GM12878 (cell line): ENCODE results near the gene CAMK2D. TPM values are rescaled to one million over a fixed set of nuclear protein-coding genes. Genes with fewer than 3 reads are reported as not detected.

Experiments
- ATF7 ChIP-seq: fragments of 450-650 bp; IDR thresholded peaks from 2 replicates; pipeline ENCODE4 v1.6.1; 2016; ENCODE audit warnings: low read depth, mild to moderate bottlenecking
- BCL11A ChIP-seq: IDR thresholded peaks from 2 replicates; pipeline ENCODE4 v1.6.1; 2011; ENCODE audit warnings: low read depth, low read length
- CEBPB ChIP-seq, 2 experiments: fragments of 150-350 bp in 1 of 2; IDR thresholded peaks; 2 replicates each; pipeline ENCODE4 v1.6.1; 2012 to 2014; ENCODE audit warnings: low read depth in 2 of 2, low read length in 2 of 2, borderline replicate concordance in 1 of 2, inconsistent platforms in 1 of 2
- DPF2 ChIP-seq: fragments of 450-650 bp; IDR thresholded peaks from 2 replicates; pipeline ENCODE4 v1.6.1; 2017; ENCODE audit warnings: mild to moderate bottlenecking
- GATAD2B ChIP-seq: fragments of 450-650 bp; conservative IDR thresholded peaks from 2 replicates; pipeline ENCODE4 v1.6.1; 2017; ENCODE audit warnings: low read depth, mild to moderate bottlenecking, moderate library complexity
- HDAC2 ChIP-seq: fragments of 200-600 bp; sonication (generic); IDR thresholded peaks from 2 replicates; pipeline ENCODE4 v1.6.1; 2017
- IKZF1 ChIP-seq: fragments of 450-650 bp; conservative IDR thresholded peaks from 2 replicates; pipeline ENCODE4 v1.6.1; 2017; ENCODE audit warnings: antibody characterized with exemption, mild to moderate bottlenecking
- JUNB ChIP-seq: IDR thresholded peaks from 2 replicates; pipeline ENCODE4 v1.6.1; 2016; ENCODE audit warnings: antibody characterized with exemption, mild to moderate bottlenecking
- KAT2A ChIP-seq: conservative IDR thresholded peaks from 2 replicates; pipeline ENCODE4 v1.6.1; 2011; ENCODE audit warnings: low read depth, low read length; ENCODE audit not compliant: control insufficient read depth
- KLF5 ChIP-seq: fragments of 450-650 bp; IDR thresholded peaks from 2 replicates; pipeline ENCODE4 v1.6.1; 2014; ENCODE audit warnings: mild to moderate bottlenecking; ENCODE audit not compliant: partially characterized antibody
- MEF2A ChIP-seq: IDR thresholded peaks from 2 replicates; pipeline ENCODE4 v1.6.1; 2011; ENCODE audit warnings: low read depth, mild to moderate bottlenecking, low read length, moderate library complexity; ENCODE audit not compliant: insufficient read depth
- MEF2B ChIP-seq: fragments of 450-650 bp; IDR thresholded peaks from 2 replicates; pipeline ENCODE4 v1.6.1; 2018; ENCODE audit warnings: mild to moderate bottlenecking, moderate library complexity; ENCODE audit not compliant: partially characterized antibody, poor library complexity, severe bottlenecking
- MYB ChIP-seq: fragments of 150-350 bp; IDR thresholded peaks from 2 replicates; pipeline ENCODE4 v1.6.1; 2014; ENCODE audit warnings: mild to moderate bottlenecking, low read depth, low read length, borderline replicate concordance
- NR2C1 ChIP-seq: fragments of 450-650 bp; IDR thresholded peaks from 2 replicates; pipeline ENCODE4 v1.6.1; 2017; ENCODE audit warnings: antibody characterized with exemption, mild to moderate bottlenecking, moderate library complexity
- NR2F1 ChIP-seq: fragments of 450-650 bp; conservative IDR thresholded peaks from 2 replicates; pipeline ENCODE4 v1.6.1; 2017; ENCODE audit warnings: mild to moderate bottlenecking
- PAX5 ChIP-seq: IDR thresholded peaks from 2 replicates; pipeline ENCODE4 v1.6.1; 2011; ENCODE audit warnings: low read depth, low read length, borderline replicate concordance
- PBX3 ChIP-seq: IDR thresholded peaks from 2 replicates; pipeline ENCODE4 v1.6.1; 2011; ENCODE audit warnings: mild to moderate bottlenecking, low read depth, low read length, moderate library complexity; ENCODE audit not compliant: insufficient replicate concordance
- RAD21 ChIP-seq: IDR thresholded peaks from 2 replicates; pipeline ENCODE4 v1.6.1; 2011; ENCODE audit warnings: mild to moderate bottlenecking, low read depth, low read length, moderate library complexity; ENCODE audit not compliant: insufficient read depth
- RELA ChIP-seq: fragments of 450-650 bp; IDR thresholded peaks from 2 replicates; pipeline ENCODE4 v1.8.0; 2014; ENCODE audit warnings: borderline replicate concordance; ENCODE audit not compliant: partially characterized antibody
- RFX5 ChIP-seq: IDR thresholded peaks from 2 replicates; pipeline ENCODE4 v1.6.1; 2011; ENCODE audit warnings: low read depth, low read length, improper control_type of control experiment
- SMAD1 ChIP-seq: fragments of 450-650 bp; IDR thresholded peaks from 2 replicates; pipeline ENCODE4 v1.6.1; 2018; ENCODE audit warnings: mild to moderate bottlenecking, low read depth; ENCODE audit not compliant: partially characterized antibody
- SMAD5 ChIP-seq: IDR thresholded peaks from 2 replicates; pipeline ENCODE4 v1.6.1; 2016; ENCODE audit warnings: antibody characterized with exemption, low read depth
- SPI1 ChIP-seq: IDR thresholded peaks from 2 replicates; pipeline ENCODE4 v1.6.1; 2011; ENCODE audit warnings: low read depth, mild to moderate bottlenecking, low read length, moderate library complexity, borderline replicate concordance; ENCODE audit not compliant: insufficient read depth
- SREBF1 ChIP-seq: IDR thresholded peaks from 2 replicates; pipeline ENCODE4 v1.6.1; 2012; ENCODE audit warnings: mild to moderate bottlenecking, low read length
- polyA plus RNA-seq, 11 experiments: library from polyadenylated mRNA; depleted of rRNA in 4 of 11; unstranded in 6 of 11; stranded (reverse) in 5 of 11; fragments of >200 nt; fragmentation: Nextera tagmentation in 4 of 11; fragmentation: Illumina TruSeq in 1 of 11; extraction: Ambion mirVana in 4 of 11; extraction: Trizol in 1 of 11; gene quantifications; 1 replicate in 1 of 11; 2 replicates in 10 of 11; pipeline versions ENCODE4 v1.2.1 to v1.2.3, GENCODE V29; 2011 to 2016; ENCODE audit warnings: inconsistent platforms in 2 of 11, missing spikeins in 2 of 11, low read depth in 1 of 11
- total RNA-seq, 4 experiments: library from RNA; depleted of rRNA in 3 of 4; stranded (reverse); fragments of >200 nt in 3 of 4; fragmentation: Illumina TruSeq in 1 of 4; extraction: Trizol in 1 of 4; gene quantifications; 2 replicates each; pipeline versions ENCODE4 v1.2.1 to v1.2.3, GENCODE V29; 2013 to 2021
- TF ChIP-seq, protein P1 (sequence below): fragments of 450-650 bp; conservative IDR thresholded peaks from 2 replicates; pipeline ENCODE4 v1.6.1; 2017; ENCODE audit warnings: mild to moderate bottlenecking, moderate library complexity
- TF ChIP-seq, protein P2 (sequence below): IDR thresholded peaks from 2 replicates; pipeline ENCODE4 v1.6.1; 2012; ENCODE audit warnings: low read length, inconsistent platforms

The CAMK2D gene
- total and polyA plus RNA-seq, 10 of the 15 experiments (the other 5 are each of a cell fraction or from before 2014, with no cell fraction given) = 6.9 to 88.5 (median 12.9) TPM

- TF ChIP-seq SPI1 (peak; percentile 92), IKZF1 (peak; percentile 55), ATF7 (peak; percentile 37; the same call in 1 of the 2 replicates), KAT2A (no peak), MYB (no peak), RELA (no peak), NR2C1 (peak; percentile 69), NR2F1 (peak; percentile 84), SMAD5 (no peak), PAX5 (no peak), SREBF1 (no peak), BCL11A (peak; percentile 58; the same call in 1 of the 2 replicates), RFX5 (no peak), RAD21 (no peak), KLF5 (no peak), MEF2B (no peak), DPF2 (peak; percentile 73), MEF2A (0 out of 2 replicates have a peak, but pooled peaks have one; percentile 75), HDAC2 (no peak), JUNB (0 out of 2 replicates have a peak, but pooled peaks have one; percentile 7), CEBPB (IDR thresholded peaks at IDR 0.05; ENCODE audit: borderline replicate concordance in 1 of 2, low read depth in 2 of 2, low read length in 2 of 2) (no peak), SMAD1 (no peak), PBX3 (no peak), GATAD2B (0 out of 2 replicates have a peak, but pooled peaks have one; percentile 18)
- TF ChIP-seq, protein P1, sequence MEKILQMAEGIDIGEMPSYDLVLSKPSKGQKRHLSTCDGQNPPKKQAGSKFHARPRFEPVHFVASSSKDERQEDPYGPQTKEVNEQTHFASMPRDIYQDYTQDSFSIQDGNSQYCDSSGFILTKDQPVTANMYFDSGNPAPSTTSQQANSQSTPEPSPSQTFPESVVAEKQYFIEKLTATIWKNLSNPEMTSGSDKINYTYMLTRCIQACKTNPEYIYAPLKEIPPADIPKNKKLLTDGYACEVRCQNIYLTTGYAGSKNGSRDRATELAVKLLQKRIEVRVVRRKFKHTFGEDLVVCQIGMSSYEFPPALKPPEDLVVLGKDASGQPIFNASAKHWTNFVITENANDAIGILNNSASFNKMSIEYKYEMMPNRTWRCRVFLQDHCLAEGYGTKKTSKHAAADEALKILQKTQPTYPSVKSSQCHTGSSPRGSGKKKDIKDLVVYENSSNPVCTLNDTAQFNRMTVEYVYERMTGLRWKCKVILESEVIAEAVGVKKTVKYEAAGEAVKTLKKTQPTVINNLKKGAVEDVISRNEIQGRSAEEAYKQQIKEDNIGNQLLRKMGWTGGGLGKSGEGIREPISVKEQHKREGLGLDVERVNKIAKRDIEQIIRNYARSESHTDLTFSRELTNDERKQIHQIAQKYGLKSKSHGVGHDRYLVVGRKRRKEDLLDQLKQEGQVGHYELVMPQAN = no peak
- TF ChIP-seq, protein P2, sequence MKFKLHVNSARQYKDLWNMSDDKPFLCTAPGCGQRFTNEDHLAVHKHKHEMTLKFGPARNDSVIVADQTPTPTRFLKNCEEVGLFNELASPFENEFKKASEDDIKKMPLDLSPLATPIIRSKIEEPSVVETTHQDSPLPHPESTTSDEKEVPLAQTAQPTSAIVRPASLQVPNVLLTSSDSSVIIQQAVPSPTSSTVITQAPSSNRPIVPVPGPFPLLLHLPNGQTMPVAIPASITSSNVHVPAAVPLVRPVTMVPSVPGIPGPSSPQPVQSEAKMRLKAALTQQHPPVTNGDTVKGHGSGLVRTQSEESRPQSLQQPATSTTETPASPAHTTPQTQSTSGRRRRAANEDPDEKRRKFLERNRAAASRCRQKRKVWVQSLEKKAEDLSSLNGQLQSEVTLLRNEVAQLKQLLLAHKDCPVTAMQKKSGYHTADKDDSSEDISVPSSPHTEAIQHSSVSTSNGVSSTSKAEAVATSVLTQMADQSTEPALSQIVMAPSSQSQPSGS = 0 out of 2 replicates have a peak, but pooled peaks have one; percentile 23
Measured at GRCh38 chr4:113692809-113693411, 68.6 kb downstream of the CAMK2D start (continued).
